AG04449 (cell line): Measurements from ENCODE around the gene RETSAT.
"Not testable (repeated sequence)": the region's sequence is repeated elsewhere in the genome, so short reads cannot be mapped to it uniquely, and the experiment has no call there.

Experiments used
- CTCF ChIA-PET: fragments of 350-600 bp; formaldehyde crosslinking; extraction: SDS; loops from one replicate; lab custom pipeline; 2021; ENCODE audit warnings: antibody characterized with exemption; lab: Yijun Ruan, JAX
- POLR2A ChIA-PET: fragments of 400-600, 350-600 bp; formaldehyde crosslinking; extraction: SDS; loops from one replicate; lab custom pipeline; 2020; ENCODE audit warnings: antibody characterized with exemption, inconsistent platforms; lab: Yijun Ruan, JAX
- DNase-seq: peaks from one replicate; pipeline ENCODE4 v3.0.0-alpha.2; 2010; ENCODE audit warnings: low read depth, low spot score
- H3K4me3 ChIP-seq: 2 replicates; pipeline ENCODE4 v1.5.1; 2011; ENCODE audit warnings: low read depth, mild to moderate bottlenecking, control low read depth, low read length
- CTCF ChIP-seq: IDR thresholded peaks from one replicate; pipeline ENCODE4 v1.5.1; 2011; ENCODE audit warnings: mild to moderate bottlenecking, moderate library complexity, low read length, control low read depth, inconsistent platforms; ENCODE audit not compliant: insufficient read depth; ENCODE audit errors: missing control alignments

RETSAT gene

GRCh38 chr2:85318222-85319074 lies 35.9 kb downstream of the RETSAT start:
- POLR2A ChIA-PET = interaction anchor here (0.6 to 1.1 kb wide), 3 partner anchors 10 to 154 kb away, joined by 3 to 5 read pairs (median 3); partner anchors contain the start of genes ELMOD3, RETSAT and TGOLN2
- no peak for TF ChIP-seq CTCF
- no peak overlapping the region for H3K4me3 ChIP-seq
- CTCF ChIA-PET = interaction anchor here (0.7 to 2.0 kb wide), 7 partner anchors 9 to 252 kb away, joined by 3 to 11 read pairs (median 6); partner anchors contain the start of genes TCF7L1 and TGOLN2
- peak; percentile 41 for DNase-seq

- not testable (repeated sequence) for DNase-seq, H3K4me3 ChIP-seq
- ChIA-PET CTCF (interaction anchor here (0.8 kb wide), 1 partner anchor 250 kb away, joined by 3 read pairs; no protein-coding TSS in a partner anchor), POLR2A (interaction anchor here (2.4 kb wide), 1 partner anchor 27 kb away, joined by 10 read pairs; no protein-coding TSS in a partner anchor)
Observed at GRCh38 chr2:85315921-85316320, 38.4 kb downstream of the RETSAT start.

GRCh38 chr2:85314884-85315242 lies 39.5 kb downstream of the RETSAT start:
- TF ChIP-seq CTCF = no peak
- ChIA-PET CTCF (interaction anchor here (2.0 kb wide), 1 partner anchor 14 kb away, joined by 12 read pairs; no protein-coding TSS in a partner anchor), POLR2A (interaction anchor here (0.7 to 2.4 kb wide), 2 partner anchors 11 to 28 kb away, joined by 3 to 10 read pairs; no protein-coding TSS in a partner anchor)
- no peak for DNase-seq
- no peak overlapping the region for H3K4me3 ChIP-seq

GRCh38 chr2:85312404-85312803 lies 41.9 kb downstream of the RETSAT start:
- TF ChIP-seq CTCF = no peak
- no peak overlapping the region for H3K4me3 ChIP-seq
- POLR2A ChIA-PET = interaction anchor here (0.6 to 0.7 kb wide), 2 partner anchors 16 to 337 kb away, joined by 3 to 5 read pairs; partner anchors contain the start of gene TGOLN2
- CTCF ChIA-PET = interaction anchor here (1.0 to 1.4 kb wide), 4 partner anchors 12 to 246 kb away, joined by 3 to 8 read pairs (median 4); no protein-coding TSS in a partner anchor
- no peak for DNase-seq

- no peak overlapping the region for H3K4me3 ChIP-seq
- POLR2A ChIA-PET = no interaction called here
- no peak for DNase-seq
- CTCF ChIA-PET = interaction anchor here (0.9 to 14.8 kb wide), 3 partner anchors 11 to 245 kb away, joined by 3 to 376 read pairs (median 61); no protein-coding TSS in a partner anchor
- TF ChIP-seq CTCF = no peak
Observed at GRCh38 chr2:85310330-85310729, 44.0 kb downstream of the RETSAT start.

- TF ChIP-seq CTCF = no peak
- no peak overlapping the region for H3K4me3 ChIP-seq
- ChIA-PET CTCF (interaction anchor here (3.2 to 14.8 kb wide), 2 partner anchors 11 to 244 kb away, joined by 61 to 376 read pairs; no protein-coding TSS in a partner anchor), POLR2A (interaction anchor here (0.5 kb wide), 1 partner anchor 364 kb away, joined by 3 read pairs; no protein-coding TSS in a partner anchor)
- DNase-seq = no peak
Observed at GRCh38 chr2:85309699-85310321, 44.5 kb downstream of the RETSAT start.
